HUES64 (cell line): ENCODE results near the gene TRMT10A.

Experiments
- H3K27ac ChIP-seq: 2 replicates; pipeline ENCODE4 v1.7.0; 2013; ENCODE audit warnings: low read depth, low read length, inconsistent platforms
- H3K27me3 ChIP-seq: 2 replicates; pipeline ENCODE4 v1.6.1; 2013; ENCODE audit warnings: mild to moderate bottlenecking, low read length; ENCODE audit not compliant: insufficient read depth
- H3K36me3 ChIP-seq: 2 replicates; pipeline ENCODE4 v1.6.1; 2013; ENCODE audit warnings: mild to moderate bottlenecking, low read length; ENCODE audit not compliant: insufficient read depth
- H3K4me1 ChIP-seq: 2 replicates; pipeline ENCODE4 v1.6.1; 2013; ENCODE audit warnings: mild to moderate bottlenecking, low read length, moderate library complexity; ENCODE audit not compliant: insufficient read depth
- H3K4me3 ChIP-seq: 2 replicates; pipeline ENCODE4 v1.5.1; 2013; ENCODE audit warnings: mild to moderate bottlenecking, low read length, moderate library complexity
- H3K9ac ChIP-seq: 2 replicates; pipeline ENCODE4 v1.6.1; 2013; ENCODE audit warnings: mild to moderate bottlenecking, low read depth, low read length
- H3K9me3 ChIP-seq: 2 replicates; pipeline ENCODE4 v1.6.1; 2013; ENCODE audit warnings: low read depth, low read length; ENCODE audit not compliant: insufficient read depth
- WGBS: fragments of 150-250, 120-280 bp; methylation state at CpG from one replicate; pipeline ENCODE4 v1.1.7; 2013; ENCODE audit warnings: missing lambda C conversion rate; 5-methylcytosine and 5-hydroxymethylcytosine counted together

TRMT10A gene

GRCh38 chr4:99586797-99587196 is 23.0 kb upstream of the TRMT10A start:
- no peaks in the 10 kb centered on the region for H3K36me3 ChIP-seq
- H3K4me3 ChIP-seq, result no peak overlapping the region
- no peak overlapping the region for H3K27ac ChIP-seq
- 53% methylated on average over 1 of the region's 1 CpG for WGBS
- no peaks in the 10 kb centered on the region; the same call in 1 of the 2 replicates for H3K4me1 ChIP-seq
- H3K9ac ChIP-seq, result no peak overlapping the region
- no peaks in the 10 kb centered on the region for H3K27me3 ChIP-seq
- H3K9me3 ChIP-seq, result no peaks in the 10 kb centered on the region

- Histone ChIP-seq H3K27me3 (no peaks in the 10 kb centered on the region), H3K4me1 (no peaks in the 10 kb centered on the region; the same call in 1 of the 2 replicates), H3K9ac (no peak overlapping the region), H3K36me3 (no peaks in the 10 kb centered on the region), H3K27ac (no peak overlapping the region), H3K4me3 (no peak overlapping the region), H3K9me3 (no peaks in the 10 kb centered on the region)
- 78% methylated on average over 2 of the region's 2 CpGs for whole genome bisulfite sequencing
These were observed 22.5 kb upstream of the TRMT10A start for GRCh38 chr4:99586322-99586721.

GRCh38 chr4:99585516-99585915 is 21.7 kb upstream of the TRMT10A start:
- no peaks in the 10 kb centered on the region for H3K36me3 ChIP-seq
- H3K27ac ChIP-seq, result no peak overlapping the region
- no peaks in the 10 kb centered on the region for H3K27me3 ChIP-seq
- H3K4me1 ChIP-seq, result no peaks in the 10 kb centered on the region; the same call in 1 of the 2 replicates
- WGBS, result no CpG with 5 or more reads among the region's 1 CpG
- no peak overlapping the region for H3K4me3 ChIP-seq
- no peaks in the 10 kb centered on the region for H3K9me3 ChIP-seq
- no peak overlapping the region for H3K9ac ChIP-seq

GRCh38 chr4:99578714-99579113 is 14.9 kb upstream of the TRMT10A start:
- 100% methylated on average over 1 of the region's 2 CpGs for WGBS
- Histone ChIP-seq H3K27ac (no peak overlapping the region), H3K9me3 (no peaks in the 10 kb centered on the region), H3K27me3 (no peaks in the 10 kb centered on the region), H3K9ac (no peak overlapping the region), H3K36me3 (no peaks in the 10 kb centered on the region), H3K4me1 (peaks cover 18% of the 10 kb centered on the region), H3K4me3 (no peak overlapping the region)

- H3K4me1 ChIP-seq, result peaks cover 18% of the 10 kb centered on the region
- no peaks in the 10 kb centered on the region for H3K9me3 ChIP-seq
- no peaks in the 10 kb centered on the region for H3K36me3 ChIP-seq
- 0 out of 2 replicates have a peak within 1 kb of the TSS, but pooled peaks have one; percentile 28 for H3K9ac ChIP-seq
- peak within 1 kb of the TSS; percentile 5; the same call in 1 of the 2 replicates for H3K4me3 ChIP-seq
- H3K27ac ChIP-seq, result peak within 1 kb of the TSS; percentile 72; the same call in 1 of the 2 replicates
- 83% methylated on average over 3 of the region's 3 CpGs for WGBS
- no peaks in the 10 kb centered on the region for H3K27me3 ChIP-seq
These were observed 10.9 kb upstream of the TRMT10A start, which contains the start of gene MTTP for GRCh38 chr4:99574530-99575324. TSS of gene MTTP (plus strand) at chr4:99574824. CDS start at chr4:99574910, 86 bp downstream.

- Histone ChIP-seq H3K4me1 (peaks cover 18% of the 10 kb centered on the region), H3K4me3 (no peak overlapping the region), H3K9ac (no peak overlapping the region), H3K9me3 (no peaks in the 10 kb centered on the region), H3K36me3 (no peaks in the 10 kb centered on the region), H3K27me3 (no peaks in the 10 kb centered on the region; the same call in 1 of the 2 replicates), H3K27ac (no peak overlapping the region)
- 90% methylated on average over 1 of the region's 1 CpG for WGBS
These were observed 10.0 kb upstream of the TRMT10A start for GRCh38 chr4:99573735-99574368.

- no peaks in the 10 kb centered on the region for H3K9me3 ChIP-seq
- no peak overlapping the region for H3K27ac ChIP-seq
- 96% methylated on average over 6 of the region's 6 CpGs for WGBS
- H3K4me3 ChIP-seq, result no peak overlapping the region
- peaks cover 18% of the 10 kb centered on the region for H3K4me1 ChIP-seq
- H3K27me3 ChIP-seq, result no peaks in the 10 kb centered on the region; the same call in 1 of the 2 replicates
- no peaks in the 10 kb centered on the region for H3K36me3 ChIP-seq
- H3K9ac ChIP-seq, result no peak overlapping the region
These were observed 8.8 kb upstream of the TRMT10A start for GRCh38 chr4:99572527-99573240.

- no peaks in the 10 kb centered on the region for H3K36me3 ChIP-seq
- no peaks in the 10 kb centered on the region; the same call in 1 of the 2 replicates for H3K27me3 ChIP-seq
- H3K4me1 ChIP-seq, result peaks cover 18% of the 10 kb centered on the region
- H3K4me3 ChIP-seq, result no peak overlapping the region
- H3K9ac ChIP-seq, result no peak overlapping the region
- WGBS, result 100% methylated on average over 1 of the region's 1 CpG
- no peak overlapping the region for H3K27ac ChIP-seq
- no peaks in the 10 kb centered on the region for H3K9me3 ChIP-seq
These were observed 8.0 kb upstream of the TRMT10A start for GRCh38 chr4:99571883-99572282.

- no peaks in the 10 kb centered on the region for H3K9me3 ChIP-seq
- no peak overlapping the region for H3K9ac ChIP-seq
- H3K27ac ChIP-seq, result no peak overlapping the region
- no peaks in the 10 kb centered on the region for H3K4me1 ChIP-seq
- H3K4me3 ChIP-seq, result no peak overlapping the region
- no peaks in the 10 kb centered on the region for H3K36me3 ChIP-seq
- H3K27me3 ChIP-seq, result no peaks in the 10 kb centered on the region; the same call in 1 of the 2 replicates
These were observed 1.1 kb upstream of the TRMT10A start for GRCh38 chr4:99564921-99565320.

GRCh38 chr4:99552872-99553271 is 11.0 kb downstream of the TRMT10A start:
- Histone ChIP-seq H3K27me3 (no peaks in the 10 kb centered on the region), H3K27ac (no peak overlapping the region), H3K4me3 (no peak overlapping the region), H3K36me3 (no peaks in the 10 kb centered on the region), H3K4me1 (peaks cover 7% of the 10 kb centered on the region; the same call in 1 of the 2 replicates), H3K9me3 (no peaks in the 10 kb centered on the region), H3K9ac (no peak overlapping the region)
- WGBS, result 98% methylated on average over 2 of the region's 2 CpGs
